Measurements from ENCODE around the gene CYB5R3.
"Not testable (repeated sequence)": the region's sequence is repeated elsewhere in the genome, so short reads cannot be mapped to it uniquely, and the experiment has no call there.

CYB5R3 gene

DNA sequence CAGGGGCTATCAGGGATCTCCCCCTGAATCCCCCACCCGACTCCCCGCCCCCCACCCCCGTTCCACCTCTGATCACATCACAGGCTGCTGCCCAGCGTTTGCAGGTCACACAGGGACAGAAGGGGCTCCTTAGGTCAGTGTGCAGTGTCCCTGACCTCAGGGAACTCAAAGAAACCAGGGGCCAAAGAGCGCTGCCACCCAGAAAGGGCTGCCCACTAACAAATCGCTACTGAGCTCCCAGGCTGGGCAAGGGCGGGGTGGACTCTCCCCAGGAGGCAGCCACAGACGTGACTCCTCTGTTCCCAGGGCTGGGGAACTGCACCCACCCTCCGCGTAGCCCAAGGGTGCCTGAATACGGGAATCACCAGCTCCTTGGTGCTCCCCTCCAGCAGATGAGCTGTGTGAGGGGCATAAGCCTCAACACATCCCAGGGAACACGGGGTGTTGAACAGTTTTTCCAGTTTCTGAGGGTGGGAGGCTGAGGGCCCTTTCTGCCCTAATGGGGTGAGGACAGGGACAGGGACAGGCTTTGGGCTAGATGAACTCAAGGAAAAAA is 24.6 kb downstream of the CYB5R3 start:
- DNase-seq (ENCODE audit: low spot score) (no peak), FAIRE-seq (no peak)

DNA sequence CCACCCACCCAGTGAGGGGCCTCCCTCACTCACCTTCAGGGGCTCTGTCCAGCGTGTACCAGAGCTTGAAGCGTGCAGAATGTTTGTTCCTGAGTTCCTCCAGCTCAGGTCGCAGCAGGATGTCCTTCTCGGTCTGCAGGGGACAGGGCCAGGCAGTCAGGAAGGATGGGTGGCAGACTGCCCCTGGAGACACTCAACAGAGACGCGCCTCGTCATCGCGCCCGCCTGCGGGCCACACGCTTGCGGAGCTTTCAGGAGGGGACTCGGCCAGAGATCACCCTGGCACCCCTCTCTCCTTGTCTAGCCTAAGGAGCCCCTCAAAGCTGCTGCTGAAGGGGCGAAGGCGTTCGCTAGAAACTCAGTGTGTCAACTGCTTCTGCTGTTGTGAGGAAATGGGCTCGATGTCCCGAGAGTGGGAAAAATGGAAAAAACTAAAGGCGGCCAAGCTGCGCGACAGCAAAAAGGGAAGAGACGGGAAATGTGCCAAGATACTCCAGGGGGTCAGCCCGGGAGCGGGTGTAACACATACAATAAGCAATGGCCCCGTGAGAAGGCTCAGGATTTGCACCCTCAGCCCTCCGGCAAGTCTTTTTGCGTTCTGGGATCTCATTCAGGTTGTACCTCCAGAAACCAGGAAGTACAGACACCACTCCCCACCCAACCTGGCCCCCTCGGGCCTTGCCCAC is 25.3 kb downstream of the CYB5R3 start:
- DNase-seq (ENCODE audit: low spot score) (no peak), FAIRE-seq (no peak)

GRCh38 chr22:42623301-42623751 is 25.9 kb downstream of the CYB5R3 start:
- FAIRE-seq (no peak), DNase-seq (ENCODE audit: low spot score) (no peak)

- no peak for DNase-seq (ENCODE audit: low spot score)
- FAIRE-seq, result no peak
Measured at GRCh38 chr22:42622061-42622710, 27.0 kb downstream of the CYB5R3 start.

GRCh38 chr22:42621505-42622002 is 27.6 kb downstream of the CYB5R3 start:
- no peak for FAIRE-seq
- DNase-seq (ENCODE audit: low spot score), result peak; percentile 44

DNA sequence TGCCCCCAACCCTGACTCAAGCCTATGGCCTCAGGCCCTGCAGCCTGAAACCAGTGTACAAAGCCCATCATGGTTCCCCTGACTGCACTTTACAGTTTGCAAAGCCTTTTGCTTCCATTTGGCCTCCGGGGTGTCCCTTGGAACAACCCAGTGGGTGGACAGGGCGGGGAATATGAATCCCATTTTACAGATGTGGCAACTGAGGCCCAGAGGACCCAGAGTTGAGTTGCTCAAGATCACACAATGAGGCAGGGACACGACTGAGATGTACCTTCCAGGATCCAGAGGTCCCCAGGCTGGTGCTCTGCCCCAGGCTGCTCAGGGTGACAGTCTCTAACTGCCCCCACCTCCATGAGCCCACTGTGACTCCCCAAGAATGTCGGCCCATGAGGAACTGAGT is 29.1 kb downstream of the CYB5R3 start:
- DNase-seq (ENCODE audit: low spot score) (no peak), FAIRE-seq (no peak)

- FAIRE-seq (no peak), DNase-seq (ENCODE audit: low spot score) (no peak)
Measured at GRCh38 chr22:42619261-42620063, 29.7 kb downstream of the CYB5R3 start.

DNA sequence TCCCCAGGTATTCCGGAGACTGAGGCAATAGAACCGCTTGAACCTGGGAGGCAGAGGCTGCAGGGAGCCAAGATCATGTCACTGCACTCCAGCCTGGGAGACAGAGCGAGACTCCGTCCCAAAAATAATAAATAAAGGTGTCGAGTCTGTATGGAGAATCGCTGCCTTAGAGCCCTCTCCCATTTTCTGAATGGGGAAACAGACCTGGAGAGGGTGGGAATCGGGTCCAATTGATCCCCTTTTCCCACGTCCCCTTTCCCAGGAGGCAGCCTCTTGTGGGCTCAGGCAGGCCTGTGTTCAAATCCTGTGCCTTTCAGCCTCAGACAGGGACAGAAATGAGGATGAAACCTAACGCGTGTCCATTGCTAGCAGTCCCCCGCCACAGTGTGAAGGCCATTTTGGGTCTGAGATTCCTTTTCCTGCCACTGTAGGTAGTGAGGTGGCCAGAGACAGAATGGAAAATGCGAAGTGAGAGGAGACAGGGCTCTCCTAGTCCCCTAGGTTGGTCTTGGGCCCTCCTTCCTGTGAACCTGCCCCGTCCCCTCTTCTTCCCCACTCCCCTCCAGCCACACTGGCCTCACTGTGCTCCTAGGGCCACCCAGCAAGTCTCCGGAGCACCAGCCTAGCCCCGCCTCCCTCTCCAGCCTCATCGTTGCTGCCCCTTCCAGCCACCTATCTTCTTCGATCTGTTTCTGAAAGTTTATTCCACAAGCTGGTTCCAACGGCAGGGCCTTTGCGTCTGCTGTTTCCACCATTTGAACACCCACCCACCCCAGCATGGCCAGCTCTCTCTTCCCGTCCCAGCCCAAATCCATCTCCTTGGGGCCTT is 31.8 kb downstream of the CYB5R3 start:
- DNase-seq (ENCODE audit: low spot score) (no peak), FAIRE-seq (no peak)

DNA sequence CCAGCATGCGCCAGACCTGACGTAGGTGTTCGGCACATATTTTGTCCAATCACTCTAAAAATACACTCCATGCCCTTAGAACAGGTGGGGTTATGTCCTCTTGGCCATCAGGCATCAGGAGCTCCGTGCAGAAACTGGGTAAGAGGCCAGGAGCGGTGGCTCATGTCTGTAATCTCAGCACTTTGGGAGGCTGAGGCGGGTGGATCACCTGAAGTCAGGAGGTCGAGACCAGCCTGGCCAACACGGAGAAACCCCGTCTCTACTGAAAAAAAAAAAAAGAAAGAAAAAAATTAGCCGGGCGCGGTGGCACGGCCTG is 33.4 kb downstream of the CYB5R3 start:
- not testable (repeated sequence) for FAIRE-seq; DNase-seq (ENCODE audit: low spot score)

DNA sequence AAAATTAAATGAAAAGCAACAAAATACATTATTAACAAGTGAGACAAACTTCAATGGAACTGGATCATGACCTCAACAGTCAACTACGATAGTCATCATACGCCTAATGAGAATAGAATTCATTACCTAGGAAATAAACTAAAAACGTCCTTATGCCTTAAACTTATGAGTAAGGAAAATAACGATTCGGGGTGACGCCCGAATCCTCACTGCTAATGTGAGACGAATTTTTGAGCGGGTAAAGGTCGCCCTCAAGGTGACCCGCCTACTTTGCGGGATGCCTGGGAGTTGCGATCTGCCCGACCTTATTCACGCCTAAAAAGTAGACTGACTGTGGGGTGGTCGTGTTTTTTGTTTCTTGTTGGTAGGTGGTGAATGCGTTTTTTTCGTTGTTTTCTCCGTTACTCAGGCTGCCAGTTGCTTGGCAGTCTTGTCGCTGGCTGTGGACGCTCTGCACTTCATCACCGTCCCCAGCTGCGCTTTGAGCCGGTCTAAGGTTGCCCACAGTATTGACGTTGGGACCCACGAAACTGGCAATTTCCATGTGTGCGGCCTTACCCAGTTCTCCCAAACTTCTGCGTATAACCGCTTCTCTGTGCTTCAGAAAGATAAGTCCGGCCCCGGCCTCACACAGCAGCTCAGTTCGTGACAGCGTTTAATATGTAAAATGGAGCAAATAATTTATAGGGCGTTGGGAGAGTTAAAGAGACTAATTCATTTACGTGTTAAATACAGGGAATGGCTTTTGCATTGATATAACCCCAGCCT is 33.9 kb downstream of the CYB5R3 start:
- DNase-seq (ENCODE audit: low spot score) (peak; percentile 99), FAIRE-seq (no peak)

- DNase-seq (ENCODE audit: low spot score), result peak; percentile 93
- peak; percentile 81 for FAIRE-seq
Measured at GRCh38 chr22:42614312-42615091, 34.7 kb downstream of the CYB5R3 start, which contains the start of gene POLDIP3. TSS of gene POLDIP3 (minus strand) at chr22:42614883. CDS start at chr22:42614857, 26 bp downstream.

DNA sequence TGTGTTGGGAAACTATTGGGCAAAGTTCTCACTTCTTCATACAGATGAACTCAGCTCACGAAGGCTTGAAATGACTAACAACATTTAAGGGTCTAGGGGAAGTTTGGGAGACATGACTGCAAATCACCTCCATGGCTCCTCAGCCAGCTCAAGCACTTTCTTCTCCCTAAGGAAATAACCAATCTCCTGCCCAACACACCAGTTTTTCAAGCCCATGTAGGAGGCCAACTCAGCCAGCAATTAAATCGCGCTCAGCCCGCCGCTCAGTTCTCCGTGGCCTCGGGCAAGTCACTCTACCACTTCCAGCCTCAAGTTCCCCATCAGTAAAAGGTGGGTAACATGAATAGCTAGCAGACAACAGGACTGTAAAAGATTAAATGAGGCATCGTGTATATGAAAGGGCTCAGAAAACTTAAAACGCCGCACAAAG is 35.3 kb downstream of the CYB5R3 start:
- FAIRE-seq (no peak), DNase-seq (ENCODE audit: low spot score) (no peak)

- DNase-seq (ENCODE audit: low spot score) (no peak), FAIRE-seq (no peak)
Measured at GRCh38 chr22:42612336-42612735, 36.9 kb downstream of the CYB5R3 start.

DNA sequence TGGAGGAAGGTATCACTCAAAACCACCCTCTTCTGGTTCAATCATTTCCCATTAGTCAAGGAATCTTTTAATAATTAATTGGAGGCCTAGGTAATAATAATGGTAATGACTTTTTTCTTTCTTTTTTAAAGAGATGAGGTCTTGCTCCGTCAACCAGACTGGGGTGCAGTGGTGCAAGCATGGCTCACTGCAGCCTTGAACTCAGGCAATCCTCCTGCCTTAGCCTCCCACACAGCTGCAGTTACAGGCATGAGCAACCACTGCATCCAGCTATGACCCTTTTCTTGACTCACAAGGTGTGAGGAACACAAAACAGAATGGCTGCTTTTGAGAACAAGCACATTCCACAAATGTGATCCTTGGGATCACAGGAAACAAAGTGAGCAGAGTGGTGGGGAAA is 38.1 kb downstream of the CYB5R3 start:
- FAIRE-seq, result no peak
- DNase-seq (ENCODE audit: low spot score), result peak; percentile 7

DNA sequence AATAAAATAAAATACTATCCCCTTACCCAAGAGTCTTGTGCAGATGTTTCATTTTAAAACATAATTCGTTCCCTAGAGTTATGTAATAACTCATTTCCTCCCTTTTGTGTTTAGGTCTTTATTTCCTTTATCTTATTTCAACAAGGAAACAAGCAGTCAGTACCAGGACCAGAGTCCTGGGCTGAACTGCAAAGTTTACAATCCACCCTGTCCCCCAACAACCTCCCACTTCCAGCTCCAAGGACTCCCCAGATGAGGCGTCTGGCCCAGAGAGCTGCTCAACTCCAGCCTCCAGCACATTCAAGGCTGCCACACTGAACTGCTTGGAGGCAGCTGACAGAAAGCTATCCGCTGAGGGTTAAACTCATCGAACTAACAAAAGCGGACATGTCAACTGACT is 39.0 kb downstream of the CYB5R3 start:
- FAIRE-seq (no peak), DNase-seq (ENCODE audit: low spot score) (no peak)

DNA sequence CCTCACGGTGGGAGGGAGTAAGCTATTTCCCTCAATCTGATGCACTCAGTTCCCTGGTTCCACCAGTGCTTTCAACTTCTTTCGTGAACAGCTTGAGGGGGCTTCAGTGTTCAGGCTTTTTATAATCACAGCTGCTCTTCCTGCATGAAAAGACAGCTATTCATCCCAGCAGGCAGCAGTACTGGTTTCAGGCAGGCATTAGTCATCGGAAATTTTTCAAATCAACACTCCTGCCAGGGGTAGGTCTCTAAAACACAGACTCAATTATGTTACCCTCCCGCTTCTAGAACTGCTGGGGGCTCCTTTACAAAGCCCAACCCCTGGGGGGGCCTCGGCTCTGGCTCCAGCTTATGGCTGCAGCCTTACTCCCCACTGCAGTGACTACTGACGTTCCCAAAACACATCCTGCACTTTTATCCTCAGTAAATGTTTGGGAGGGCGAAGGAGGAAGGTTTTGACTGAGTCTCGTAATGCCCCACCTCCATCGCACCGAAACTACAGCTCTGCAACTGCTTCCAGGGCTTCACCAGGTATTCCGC is 40.3 kb downstream of the CYB5R3 start:
- DNase-seq (ENCODE audit: low spot score) (peak; percentile 35), FAIRE-seq (peak; percentile 44)

DNA sequence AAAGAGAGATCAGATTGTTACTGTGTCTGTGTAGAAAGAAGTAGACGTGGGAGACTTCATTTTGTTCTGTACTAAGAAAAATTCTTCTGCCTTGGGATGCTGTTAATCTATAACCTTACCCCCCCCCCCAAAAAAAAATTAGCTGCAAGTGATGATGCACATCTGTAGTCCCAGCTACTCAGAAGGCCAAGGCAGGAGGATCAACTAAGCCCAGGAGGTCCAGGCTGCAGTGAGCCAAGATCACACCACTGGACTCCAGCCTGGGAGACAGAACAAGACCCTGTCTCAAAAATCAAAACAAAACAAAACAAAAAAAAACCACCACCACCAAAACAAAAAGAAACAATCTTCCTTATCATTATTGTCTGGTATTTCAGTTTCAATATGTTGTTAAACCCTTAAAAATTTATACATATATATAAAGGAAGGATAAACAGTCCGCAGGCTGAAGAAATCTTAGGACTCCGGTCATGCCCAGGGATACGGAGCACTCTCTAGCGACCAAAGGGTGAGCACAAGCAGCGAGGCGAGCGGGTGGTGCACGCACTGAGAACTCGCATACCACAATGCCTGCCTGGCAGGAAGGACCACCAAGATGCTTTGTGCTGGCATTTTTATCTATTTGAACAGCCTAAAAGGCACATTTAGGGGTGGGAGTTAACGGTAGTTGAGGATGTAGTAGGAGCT is 40.9 kb downstream of the CYB5R3 start:
- DNase-seq (ENCODE audit: low spot score), result no peak
- FAIRE-seq, result no peak

GRCh38 chr22:42607641-42608040 is 41.6 kb downstream of the CYB5R3 start:
- FAIRE-seq; DNase-seq (ENCODE audit: low spot score): not testable (repeated sequence)

Data from RCC 7860 (cell line).